ENCODE measurements around the gene PNPLA7. TPM values are rescaled to one million over a fixed set of nuclear protein-coding genes. Genes with fewer than 3 reads are reported as not detected.
A peak's percentile ranks its signal among the peaks of the same experiment; 100 is the strongest.

PNPLA7 gene
- total and polyA plus RNA-seq, 2 of the 13 experiments (the other 11 are each of a cell fraction or from before 2014, with no cell fraction given): 0.42 to 1.5 TPM

DNA sequence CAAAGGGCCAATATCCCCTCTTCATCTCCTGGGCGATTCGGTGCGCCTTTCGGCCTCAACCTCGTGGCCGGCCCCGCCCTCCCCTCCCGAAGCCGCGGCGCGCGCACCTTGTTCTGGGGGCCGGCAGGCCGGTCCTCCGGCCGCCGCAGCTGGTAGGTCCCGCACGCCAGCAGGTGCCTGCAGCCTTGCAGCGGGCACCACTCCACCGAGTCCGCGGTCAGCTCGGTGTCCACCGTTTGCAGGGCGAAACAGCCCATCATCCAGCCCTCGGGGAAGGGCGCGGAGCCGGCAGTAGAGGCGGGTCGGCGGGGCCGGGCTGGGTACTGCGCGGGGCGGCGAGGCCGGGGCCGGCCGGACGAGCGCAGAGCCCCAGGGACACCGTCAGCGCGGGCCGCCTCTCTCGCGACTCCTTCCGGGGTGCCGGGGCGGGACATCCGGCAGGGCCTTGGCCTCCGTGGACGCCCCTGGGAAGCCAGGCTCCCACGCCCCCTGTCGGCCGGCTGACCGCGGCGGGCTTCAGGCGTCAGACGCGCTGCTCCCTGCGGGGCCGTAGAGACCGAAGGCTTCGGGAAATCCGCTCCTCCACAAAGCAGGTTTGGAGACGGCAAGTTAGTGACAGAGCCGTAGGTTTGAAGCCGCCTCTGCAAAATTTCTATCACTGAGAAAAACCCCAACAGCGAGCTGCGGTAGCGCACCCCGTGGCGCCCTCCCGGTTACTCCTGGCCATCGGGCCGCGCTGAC, 28.5 kb upstream of the PNPLA7 start, which contains the start of gene DPH7 (continued):
- TF ChIP-seq, protein P1, sequence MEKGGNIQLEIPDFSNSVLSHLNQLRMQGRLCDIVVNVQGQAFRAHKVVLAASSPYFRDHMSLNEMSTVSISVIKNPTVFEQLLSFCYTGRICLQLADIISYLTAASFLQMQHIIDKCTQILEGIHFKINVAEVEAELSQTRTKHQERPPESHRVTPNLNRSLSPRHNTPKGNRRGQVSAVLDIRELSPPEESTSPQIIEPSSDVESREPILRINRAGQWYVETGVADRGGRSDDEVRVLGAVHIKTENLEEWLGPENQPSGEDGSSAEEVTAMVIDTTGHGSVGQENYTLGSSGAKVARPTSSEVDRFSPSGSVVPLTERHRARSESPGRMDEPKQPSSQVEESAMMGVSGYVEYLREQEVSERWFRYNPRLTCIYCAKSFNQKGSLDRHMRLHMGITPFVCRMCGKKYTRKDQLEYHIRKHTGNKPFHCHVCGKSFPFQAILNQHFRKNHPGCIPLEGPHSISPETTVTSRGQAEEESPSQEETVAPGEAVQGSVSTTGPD (CRISPR knock-in tag; IDR thresholded peaks at IDR 0.05): no peak
- TF ChIP-seq NPAS2 (CRISPR knock-in tag; IDR thresholded peaks at IDR 0.05; ENCODE audit: borderline replicate concordance): no peak
- peak; percentile 72 for TF ChIP-seq HCFC1 (IDR thresholded peaks at IDR 0.05; ENCODE audit: low read depth, low read length)
- TF ChIP-seq SRSF4 (IDR thresholded peaks at IDR 0.05; ENCODE audit: low read depth, low read length, poor library complexity, severe bottlenecking): no peak
- TF ChIP-seq NFRKB (IDR thresholded peaks at IDR 0.05): no peak
- TF ChIP-seq FOXA3 (CRISPR knock-in tag; IDR thresholded peaks at IDR 0.05): peak; percentile 36; the same call in 1 of the 2 replicates
- 0 out of 2 replicates have a peak, but pooled peaks have one; percentile 28 for TF ChIP-seq MEF2D (CRISPR knock-in tag; IDR thresholded peaks at IDR 0.05)
- TF ChIP-seq, protein P2, sequence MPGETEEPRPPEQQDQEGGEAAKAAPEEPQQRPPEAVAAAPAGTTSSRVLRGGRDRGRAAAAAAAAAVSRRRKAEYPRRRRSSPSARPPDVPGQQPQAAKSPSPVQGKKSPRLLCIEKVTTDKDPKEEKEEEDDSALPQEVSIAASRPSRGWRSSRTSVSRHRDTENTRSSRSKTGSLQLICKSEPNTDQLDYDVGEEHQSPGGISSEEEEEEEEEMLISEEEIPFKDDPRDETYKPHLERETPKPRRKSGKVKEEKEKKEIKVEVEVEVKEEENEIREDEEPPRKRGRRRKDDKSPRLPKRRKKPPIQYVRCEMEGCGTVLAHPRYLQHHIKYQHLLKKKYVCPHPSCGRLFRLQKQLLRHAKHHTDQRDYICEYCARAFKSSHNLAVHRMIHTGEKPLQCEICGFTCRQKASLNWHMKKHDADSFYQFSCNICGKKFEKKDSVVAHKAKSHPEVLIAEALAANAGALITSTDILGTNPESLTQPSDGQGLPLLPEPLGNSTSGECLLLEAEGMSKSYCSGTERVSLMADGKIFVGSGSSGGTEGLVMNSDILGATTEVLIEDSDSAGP (CRISPR knock-in tag; IDR thresholded peaks at IDR 0.05; ENCODE audit: borderline replicate concordance): peak; percentile 63; the same call in 1 of the 2 replicates
- TF ChIP-seq ZFP90 (CRISPR knock-in tag; IDR thresholded peaks at IDR 0.05; ENCODE audit: borderline replicate concordance): peak; percentile 88
- TF ChIP-seq GTF3A (CRISPR knock-in tag; conservative IDR thresholded peaks at IDR 0.05): no peak
- peak; percentile 98 for TF ChIP-seq ZFY (CRISPR knock-in tag; IDR thresholded peaks at IDR 0.05)
- TF ChIP-seq BHLHE40 (IDR thresholded peaks at IDR 0.05; ENCODE audit: low read length): 0 out of 2 replicates have a peak, but pooled peaks have one; percentile 23
- TF ChIP-seq ARNT (IDR thresholded peaks at IDR 0.05): no peak
- TF ChIP-seq KLF13 (CRISPR knock-in tag; IDR thresholded peaks at IDR 0.05): no peak
- peak; percentile 61; the same call in 1 of the 2 replicates for TF ChIP-seq GLI4 (CRISPR knock-in tag; IDR thresholded peaks at IDR 0.05; ENCODE audit: borderline replicate concordance)
- TF ChIP-seq CEBPB (IDR thresholded peaks at IDR 0.05; ENCODE audit: borderline replicate concordance, low read depth, low read length): no peak
- TF ChIP-seq ZNF510 (CRISPR knock-in tag; IDR thresholded peaks at IDR 0.05; ENCODE audit: low read depth): no peak
- peak; percentile 51; the same call in 1 of the 2 replicates for TF ChIP-seq ZNF768 (CRISPR knock-in tag; IDR thresholded peaks at IDR 0.05)
- TF ChIP-seq MTF1 (CRISPR knock-in tag; IDR thresholded peaks at IDR 0.05): peak; percentile 49; the same call in 1 of the 2 replicates
- TF ChIP-seq, protein P3, sequence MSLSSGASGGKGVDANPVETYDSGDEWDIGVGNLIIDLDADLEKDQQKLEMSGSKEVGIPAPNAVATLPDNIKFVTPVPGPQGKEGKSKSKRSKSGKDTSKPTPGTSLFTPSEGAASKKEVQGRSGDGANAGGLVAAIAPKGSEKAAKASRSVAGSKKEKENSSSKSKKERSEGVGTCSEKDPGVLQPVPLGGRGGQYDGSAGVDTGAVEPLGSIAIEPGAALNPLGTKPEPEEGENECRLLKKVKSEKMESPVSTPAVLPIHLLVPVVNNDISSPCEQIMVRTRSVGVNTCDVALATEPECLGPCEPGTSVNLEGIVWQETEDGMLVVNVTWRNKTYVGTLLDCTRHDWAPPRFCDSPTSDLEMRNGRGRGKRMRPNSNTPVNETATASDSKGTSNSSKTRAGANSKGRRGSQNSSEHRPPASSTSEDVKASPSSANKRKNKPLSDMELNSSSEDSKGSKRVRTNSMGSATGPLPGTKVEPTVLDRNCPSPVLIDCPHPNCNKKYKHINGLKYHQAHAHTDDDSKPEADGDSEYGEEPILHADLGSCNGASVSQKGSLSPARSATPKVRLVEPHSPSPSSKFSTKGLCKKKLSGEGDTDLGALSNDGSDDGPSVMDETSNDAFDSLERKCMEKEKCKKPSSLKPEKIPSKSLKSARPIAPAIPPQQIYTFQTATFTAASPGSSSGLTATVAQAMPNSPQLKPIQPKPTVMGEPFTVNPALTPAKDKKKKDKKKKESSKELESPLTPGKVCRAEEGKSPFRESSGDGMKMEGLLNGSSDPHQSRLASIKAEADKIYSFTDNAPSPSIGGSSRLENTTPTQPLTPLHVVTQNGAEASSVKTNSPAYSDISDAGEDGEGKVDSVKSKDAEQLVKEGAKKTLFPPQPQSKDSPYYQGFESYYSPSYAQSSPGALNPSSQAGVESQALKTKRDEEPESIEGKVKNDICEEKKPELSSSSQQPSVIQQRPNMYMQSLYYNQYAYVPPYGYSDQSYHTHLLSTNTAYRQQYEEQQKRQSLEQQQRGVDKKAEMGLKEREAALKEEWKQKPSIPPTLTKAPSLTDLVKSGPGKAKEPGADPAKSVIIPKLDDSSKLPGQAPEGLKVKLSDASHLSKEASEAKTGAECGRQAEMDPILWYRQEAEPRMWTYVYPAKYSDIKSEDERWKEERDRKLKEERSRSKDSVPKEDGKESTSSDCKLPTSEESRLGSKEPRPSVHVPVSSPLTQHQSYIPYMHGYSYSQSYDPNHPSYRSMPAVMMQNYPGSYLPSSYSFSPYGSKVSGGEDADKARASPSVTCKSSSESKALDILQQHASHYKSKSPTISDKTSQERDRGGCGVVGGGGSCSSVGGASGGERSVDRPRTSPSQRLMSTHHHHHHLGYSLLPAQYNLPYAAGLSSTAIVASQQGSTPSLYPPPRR (CRISPR knock-in tag; IDR thresholded peaks at IDR 0.05; ENCODE audit: borderline replicate concordance): no peak
- TF ChIP-seq TOPORS (CRISPR knock-in tag; IDR thresholded peaks at IDR 0.05): peak; percentile 43; the same call in 1 of the 2 replicates

Data from HepG2 (cell line).